HT-29 (cell line): ENCODE measurements around the gene AP1M1. TPM values are rescaled to one million over a fixed set of nuclear protein-coding genes. Genes with fewer than 3 reads are reported as not detected.
"Not testable (repeated sequence)": the region's sequence is repeated elsewhere in the genome, so short reads cannot be mapped to it uniquely, and the experiment has no call there.

Source experiments
- DNase-seq: peaks from one replicate; pipeline ENCODE4 v3.0.0-alpha.2; 2015; ENCODE audit warnings: low spot score
- total RNA-seq: library from RNA; depleted of rRNA; stranded (reverse); fragments of >200 nt; shearing (Covaris generic); gene quantifications from 2 replicates; pipeline ENCODE4 v1.2.3, GENCODE V29; 2014

Gene AP1M1
- total RNA-seq, 1 experiment from 2014 or later = 49.4 TPM

GRCh38 chr19:16261584-16262368, 64.1 kb downstream of the AP1M1 start:
- DNase-seq = no peak

GRCh38 chr19:16262618-16263017, 64.9 kb downstream of the AP1M1 start:
- no peak for DNase-seq

GRCh38 chr19:16263141-16263761, 65.5 kb downstream of the AP1M1 start:
- no peak for DNase-seq

- no peak for DNase-seq
Measured at GRCh38 chr19:16265205-16265604, 67.5 kb downstream of the AP1M1 start.

GRCh38 chr19:16265890-16266585, 68.3 kb downstream of the AP1M1 start:
- no peak for DNase-seq

- no peak for DNase-seq
Measured at GRCh38 chr19:16266586-16266942, 68.9 kb downstream of the AP1M1 start.

- no peak for DNase-seq
Measured at GRCh38 chr19:16268676-16269319, 71.1 kb downstream of the AP1M1 start.

GRCh38 chr19:16272945-16273344, 75.2 kb downstream of the AP1M1 start:
- no peak for DNase-seq

- DNase-seq = no peak
Measured at GRCh38 chr19:16274447-16274846, 76.7 kb downstream of the AP1M1 start.

GRCh38 chr19:16280306-16280705, 82.6 kb downstream of the AP1M1 start:
- no peak for DNase-seq

GRCh38 chr19:16281743-16282142, 84.0 kb downstream of the AP1M1 start:
- no peak for DNase-seq

GRCh38 chr19:16283210-16284061, 85.7 kb downstream of the AP1M1 start:
- no peak for DNase-seq

GRCh38 chr19:16284505-16284904, 86.8 kb downstream of the AP1M1 start:
- no peak for DNase-seq

GRCh38 chr19:16285079-16285478, 87.4 kb downstream of the AP1M1 start:
- DNase-seq = not testable (repeated sequence)

- DNase-seq = no peak
Measured at GRCh38 chr19:16285769-16286498, 88.2 kb downstream of the AP1M1 start.

- DNase-seq = no peak
Measured at GRCh38 chr19:16288544-16288943, 90.8 kb downstream of the AP1M1 start.

- DNase-seq = no peak
Measured at GRCh38 chr19:16289594-16289993, 91.9 kb downstream of the AP1M1 start.

GRCh38 chr19:16290692-16291091, 93.0 kb downstream of the AP1M1 start:
- no peak for DNase-seq

GRCh38 chr19:16293118-16294091, 95.7 kb downstream of the AP1M1 start:
- DNase-seq = no peak
